ENCODE results near the gene TIPIN. TPM values are rescaled to one million over a fixed set of nuclear protein-coding genes. Genes with fewer than 3 reads are reported as not detected.

TIPIN gene
- total RNA-seq, 1 experiment from 2014 or later = 22.2 TPM

DNA sequence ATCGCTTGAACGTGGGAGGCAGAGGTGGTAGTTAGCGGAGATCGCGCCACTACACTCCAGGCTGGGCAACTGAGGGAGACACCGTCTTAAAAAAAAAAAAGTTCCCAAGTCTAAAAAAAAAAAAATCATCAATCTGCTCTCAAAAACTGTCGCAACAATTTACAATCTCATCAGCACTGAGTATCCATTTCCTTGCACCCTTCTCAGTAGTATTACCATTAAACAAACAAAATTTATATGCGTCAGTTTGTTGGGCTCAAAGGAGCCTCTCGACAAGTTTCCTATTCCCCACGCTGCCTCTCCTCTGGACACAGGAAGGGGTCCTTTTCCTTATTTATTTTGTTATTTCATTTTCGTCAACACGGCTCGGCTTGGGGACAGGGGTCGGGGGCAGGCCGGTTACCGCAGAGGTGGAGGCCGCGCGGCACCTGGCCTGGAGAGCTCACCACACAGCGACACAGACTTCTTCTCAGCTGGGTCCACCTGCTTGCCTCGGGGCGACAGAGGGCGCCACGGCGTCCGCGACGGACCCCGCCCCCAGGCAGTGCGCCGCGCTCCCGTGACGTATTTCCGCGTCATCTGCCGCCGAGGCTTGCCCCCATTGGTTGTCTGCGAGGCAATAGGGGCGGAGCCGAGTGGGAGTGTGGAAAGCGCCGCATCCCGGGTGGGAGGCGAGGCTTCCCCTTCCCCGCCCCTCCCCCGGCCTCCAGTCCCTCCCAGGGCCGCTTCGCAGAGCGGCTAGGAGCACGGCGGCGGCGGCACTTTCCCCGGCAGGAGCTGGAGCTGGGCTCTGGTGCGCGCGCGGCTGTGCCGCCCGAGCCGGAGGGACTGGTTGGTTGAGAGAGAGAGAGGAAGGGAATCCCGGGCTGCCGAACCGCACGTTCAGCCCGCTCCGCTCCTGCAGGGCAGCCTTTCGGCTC lies 30.0 kb upstream of the TIPIN start, which contains the start of gene MAP2K1 (continued):
- TF ChIP-seq, protein P1, sequence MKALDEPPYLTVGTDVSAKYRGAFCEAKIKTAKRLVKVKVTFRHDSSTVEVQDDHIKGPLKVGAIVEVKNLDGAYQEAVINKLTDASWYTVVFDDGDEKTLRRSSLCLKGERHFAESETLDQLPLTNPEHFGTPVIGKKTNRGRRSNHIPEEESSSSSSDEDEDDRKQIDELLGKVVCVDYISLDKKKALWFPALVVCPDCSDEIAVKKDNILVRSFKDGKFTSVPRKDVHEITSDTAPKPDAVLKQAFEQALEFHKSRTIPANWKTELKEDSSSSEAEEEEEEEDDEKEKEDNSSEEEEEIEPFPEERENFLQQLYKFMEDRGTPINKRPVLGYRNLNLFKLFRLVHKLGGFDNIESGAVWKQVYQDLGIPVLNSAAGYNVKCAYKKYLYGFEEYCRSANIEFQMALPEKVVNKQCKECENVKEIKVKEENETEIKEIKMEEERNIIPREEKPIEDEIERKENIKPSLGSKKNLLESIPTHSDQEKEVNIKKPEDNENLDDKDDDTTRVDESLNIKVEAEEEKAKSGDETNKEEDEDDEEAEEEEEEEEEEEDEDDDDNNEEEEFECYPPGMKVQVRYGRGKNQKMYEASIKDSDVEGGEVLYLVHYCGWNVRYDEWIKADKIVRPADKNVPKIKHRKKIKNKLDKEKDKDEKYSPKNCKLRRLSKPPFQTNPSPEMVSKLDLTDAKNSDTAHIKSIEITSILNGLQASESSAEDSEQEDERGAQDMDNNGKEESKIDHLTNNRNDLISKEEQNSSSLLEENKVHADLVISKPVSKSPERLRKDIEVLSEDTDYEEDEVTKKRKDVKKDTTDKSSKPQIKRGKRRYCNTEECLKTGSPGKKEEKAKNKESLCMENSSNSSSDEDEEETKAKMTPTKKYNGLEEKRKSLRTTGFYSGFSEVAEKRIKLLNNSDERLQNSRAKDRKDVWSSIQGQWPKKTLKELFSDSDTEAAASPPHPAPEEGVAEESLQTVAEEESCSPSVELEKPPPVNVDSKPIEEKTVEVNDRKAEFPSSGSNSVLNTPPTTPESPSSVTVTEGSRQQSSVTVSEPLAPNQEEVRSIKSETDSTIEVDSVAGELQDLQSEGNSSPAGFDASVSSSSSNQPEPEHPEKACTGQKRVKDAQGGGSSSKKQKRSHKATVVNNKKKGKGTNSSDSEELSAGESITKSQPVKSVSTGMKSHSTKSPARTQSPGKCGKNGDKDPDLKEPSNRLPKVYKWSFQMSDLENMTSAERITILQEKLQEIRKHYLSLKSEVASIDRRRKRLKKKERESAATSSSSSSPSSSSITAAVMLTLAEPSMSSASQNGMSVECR (CRISPR knock-in tag; IDR thresholded peaks at IDR 0.05; ENCODE audit: borderline replicate concordance) = peak; percentile 85; the same call in 1 of the 2 replicates
- TF ChIP-seq, protein P2, sequence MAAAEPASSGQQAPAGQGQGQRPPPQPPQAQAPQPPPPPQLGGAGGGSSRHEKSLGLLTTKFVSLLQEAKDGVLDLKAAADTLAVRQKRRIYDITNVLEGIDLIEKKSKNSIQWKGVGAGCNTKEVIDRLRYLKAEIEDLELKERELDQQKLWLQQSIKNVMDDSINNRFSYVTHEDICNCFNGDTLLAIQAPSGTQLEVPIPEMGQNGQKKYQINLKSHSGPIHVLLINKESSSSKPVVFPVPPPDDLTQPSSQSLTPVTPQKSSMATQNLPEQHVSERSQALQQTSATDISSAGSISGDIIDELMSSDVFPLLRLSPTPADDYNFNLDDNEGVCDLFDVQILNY (CRISPR knock-in tag; IDR thresholded peaks at IDR 0.05) = no peak
- TF ChIP-seq, protein P3, sequence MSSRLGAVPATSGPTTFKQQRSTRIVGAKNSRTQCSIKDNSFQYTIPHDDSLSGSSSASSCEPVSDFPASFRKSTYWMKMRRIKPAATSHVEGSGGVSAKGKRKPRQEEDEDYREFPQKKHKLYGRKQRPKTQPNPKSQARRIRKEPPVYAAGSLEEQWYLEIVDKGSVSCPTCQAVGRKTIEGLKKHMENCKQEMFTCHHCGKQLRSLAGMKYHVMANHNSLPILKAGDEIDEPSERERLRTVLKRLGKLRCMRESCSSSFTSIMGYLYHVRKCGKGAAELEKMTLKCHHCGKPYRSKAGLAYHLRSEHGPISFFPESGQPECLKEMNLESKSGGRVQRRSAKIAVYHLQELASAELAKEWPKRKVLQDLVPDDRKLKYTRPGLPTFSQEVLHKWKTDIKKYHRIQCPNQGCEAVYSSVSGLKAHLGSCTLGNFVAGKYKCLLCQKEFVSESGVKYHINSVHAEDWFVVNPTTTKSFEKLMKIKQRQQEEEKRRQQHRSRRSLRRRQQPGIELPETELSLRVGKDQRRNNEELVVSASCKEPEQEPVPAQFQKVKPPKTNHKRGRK (CRISPR knock-in tag; IDR thresholded peaks at IDR 0.05; ENCODE audit: borderline replicate concordance) = no peak
- TF ChIP-seq IRF2 (CRISPR knock-in tag; IDR thresholded peaks at IDR 0.05; ENCODE audit: borderline replicate concordance, low read depth) (no peak), NFATC4 (CRISPR knock-in tag; IDR thresholded peaks at IDR 0.05) (no peak), ZNF138 (CRISPR knock-in tag; conservative IDR thresholded peaks at IDR 0.05) (no peak), SOX15 (CRISPR knock-in tag; IDR thresholded peaks at IDR 0.05) (no peak), MYBL2 (CRISPR knock-in tag; IDR thresholded peaks at IDR 0.05) (peak; percentile 75; the same call in 1 of the 2 replicates), GRHL2 (CRISPR knock-in tag; IDR thresholded peaks at IDR 0.05; ENCODE audit: insufficient replicate concordance, severe bottlenecking) (no peak), SMAD4 (CRISPR knock-in tag; IDR thresholded peaks at IDR 0.05) (no peak), GABPB1 (CRISPR knock-in tag; IDR thresholded peaks at IDR 0.05) (peak; percentile 79), ETV6 (CRISPR knock-in tag; IDR thresholded peaks at IDR 0.05) (peak; percentile 61; the same call in 1 of the 2 replicates)
- TF ChIP-seq, protein P4, sequence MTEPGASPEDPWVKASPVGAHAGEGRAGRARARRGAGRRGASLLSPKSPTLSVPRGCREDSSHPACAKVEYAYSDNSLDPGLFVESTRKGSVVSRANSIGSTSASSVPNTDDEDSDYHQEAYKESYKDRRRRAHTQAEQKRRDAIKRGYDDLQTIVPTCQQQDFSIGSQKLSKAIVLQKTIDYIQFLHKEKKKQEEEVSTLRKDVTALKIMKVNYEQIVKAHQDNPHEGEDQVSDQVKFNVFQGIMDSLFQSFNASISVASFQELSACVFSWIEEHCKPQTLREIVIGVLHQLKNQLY (CRISPR knock-in tag; IDR thresholded peaks at IDR 0.05) = no peak
- TF ChIP-seq, protein P5, sequence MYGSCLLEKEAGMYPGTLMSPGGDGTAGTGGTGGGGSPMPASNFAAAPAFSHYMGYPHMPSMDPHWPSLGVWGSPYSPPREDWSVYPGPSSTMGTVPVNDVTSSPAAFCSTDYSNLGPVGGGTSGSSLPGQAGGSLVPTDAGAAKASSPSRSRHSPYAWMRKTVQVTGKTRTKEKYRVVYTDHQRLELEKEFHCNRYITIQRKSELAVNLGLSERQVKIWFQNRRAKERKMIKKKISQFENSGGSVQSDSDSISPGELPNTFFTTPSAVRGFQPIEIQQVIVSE (CRISPR knock-in tag; IDR thresholded peaks at IDR 0.05; ENCODE audit: borderline replicate concordance) = no peak
- TF ChIP-seq, protein P6, sequence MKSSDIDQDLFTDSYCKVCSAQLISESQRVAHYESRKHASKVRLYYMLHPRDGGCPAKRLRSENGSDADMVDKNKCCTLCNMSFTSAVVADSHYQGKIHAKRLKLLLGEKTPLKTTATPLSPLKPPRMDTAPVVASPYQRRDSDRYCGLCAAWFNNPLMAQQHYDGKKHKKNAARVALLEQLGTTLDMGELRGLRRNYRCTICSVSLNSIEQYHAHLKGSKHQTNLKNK (CRISPR knock-in tag; IDR thresholded peaks at IDR 0.05) = no peak
- TF ChIP-seq, protein P7, sequence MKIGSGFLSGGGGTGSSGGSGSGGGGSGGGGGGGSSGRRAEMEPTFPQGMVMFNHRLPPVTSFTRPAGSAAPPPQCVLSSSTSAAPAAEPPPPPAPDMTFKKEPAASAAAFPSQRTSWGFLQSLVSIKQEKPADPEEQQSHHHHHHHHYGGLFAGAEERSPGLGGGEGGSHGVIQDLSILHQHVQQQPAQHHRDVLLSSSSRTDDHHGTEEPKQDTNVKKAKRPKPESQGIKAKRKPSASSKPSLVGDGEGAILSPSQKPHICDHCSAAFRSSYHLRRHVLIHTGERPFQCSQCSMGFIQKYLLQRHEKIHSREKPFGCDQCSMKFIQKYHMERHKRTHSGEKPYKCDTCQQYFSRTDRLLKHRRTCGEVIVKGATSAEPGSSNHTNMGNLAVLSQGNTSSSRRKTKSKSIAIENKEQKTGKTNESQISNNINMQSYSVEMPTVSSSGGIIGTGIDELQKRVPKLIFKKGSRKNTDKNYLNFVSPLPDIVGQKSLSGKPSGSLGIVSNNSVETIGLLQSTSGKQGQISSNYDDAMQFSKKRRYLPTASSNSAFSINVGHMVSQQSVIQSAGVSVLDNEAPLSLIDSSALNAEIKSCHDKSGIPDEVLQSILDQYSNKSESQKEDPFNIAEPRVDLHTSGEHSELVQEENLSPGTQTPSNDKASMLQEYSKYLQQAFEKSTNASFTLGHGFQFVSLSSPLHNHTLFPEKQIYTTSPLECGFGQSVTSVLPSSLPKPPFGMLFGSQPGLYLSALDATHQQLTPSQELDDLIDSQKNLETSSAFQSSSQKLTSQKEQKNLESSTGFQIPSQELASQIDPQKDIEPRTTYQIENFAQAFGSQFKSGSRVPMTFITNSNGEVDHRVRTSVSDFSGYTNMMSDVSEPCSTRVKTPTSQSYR (CRISPR knock-in tag; IDR thresholded peaks at IDR 0.05) = peak; percentile 86; the same call in 1 of the 2 replicates
- TF ChIP-seq, protein P8, sequence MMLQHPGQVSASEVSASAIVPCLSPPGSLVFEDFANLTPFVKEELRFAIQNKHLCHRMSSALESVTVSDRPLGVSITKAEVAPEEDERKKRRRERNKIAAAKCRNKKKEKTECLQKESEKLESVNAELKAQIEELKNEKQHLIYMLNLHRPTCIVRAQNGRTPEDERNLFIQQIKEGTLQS (CRISPR knock-in tag; conservative IDR thresholded peaks at IDR 0.05) = no peak
- TF ChIP-seq, protein P9, sequence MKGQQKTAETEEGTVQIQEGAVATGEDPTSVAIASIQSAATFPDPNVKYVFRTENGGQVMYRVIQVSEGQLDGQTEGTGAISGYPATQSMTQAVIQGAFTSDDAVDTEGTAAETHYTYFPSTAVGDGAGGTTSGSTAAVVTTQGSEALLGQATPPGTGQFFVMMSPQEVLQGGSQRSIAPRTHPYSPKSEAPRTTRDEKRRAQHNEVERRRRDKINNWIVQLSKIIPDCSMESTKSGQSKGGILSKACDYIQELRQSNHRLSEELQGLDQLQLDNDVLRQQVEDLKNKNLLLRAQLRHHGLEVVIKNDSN (CRISPR knock-in tag; IDR thresholded peaks at IDR 0.05) = peak; percentile 93
- TF ChIP-seq, protein P10, sequence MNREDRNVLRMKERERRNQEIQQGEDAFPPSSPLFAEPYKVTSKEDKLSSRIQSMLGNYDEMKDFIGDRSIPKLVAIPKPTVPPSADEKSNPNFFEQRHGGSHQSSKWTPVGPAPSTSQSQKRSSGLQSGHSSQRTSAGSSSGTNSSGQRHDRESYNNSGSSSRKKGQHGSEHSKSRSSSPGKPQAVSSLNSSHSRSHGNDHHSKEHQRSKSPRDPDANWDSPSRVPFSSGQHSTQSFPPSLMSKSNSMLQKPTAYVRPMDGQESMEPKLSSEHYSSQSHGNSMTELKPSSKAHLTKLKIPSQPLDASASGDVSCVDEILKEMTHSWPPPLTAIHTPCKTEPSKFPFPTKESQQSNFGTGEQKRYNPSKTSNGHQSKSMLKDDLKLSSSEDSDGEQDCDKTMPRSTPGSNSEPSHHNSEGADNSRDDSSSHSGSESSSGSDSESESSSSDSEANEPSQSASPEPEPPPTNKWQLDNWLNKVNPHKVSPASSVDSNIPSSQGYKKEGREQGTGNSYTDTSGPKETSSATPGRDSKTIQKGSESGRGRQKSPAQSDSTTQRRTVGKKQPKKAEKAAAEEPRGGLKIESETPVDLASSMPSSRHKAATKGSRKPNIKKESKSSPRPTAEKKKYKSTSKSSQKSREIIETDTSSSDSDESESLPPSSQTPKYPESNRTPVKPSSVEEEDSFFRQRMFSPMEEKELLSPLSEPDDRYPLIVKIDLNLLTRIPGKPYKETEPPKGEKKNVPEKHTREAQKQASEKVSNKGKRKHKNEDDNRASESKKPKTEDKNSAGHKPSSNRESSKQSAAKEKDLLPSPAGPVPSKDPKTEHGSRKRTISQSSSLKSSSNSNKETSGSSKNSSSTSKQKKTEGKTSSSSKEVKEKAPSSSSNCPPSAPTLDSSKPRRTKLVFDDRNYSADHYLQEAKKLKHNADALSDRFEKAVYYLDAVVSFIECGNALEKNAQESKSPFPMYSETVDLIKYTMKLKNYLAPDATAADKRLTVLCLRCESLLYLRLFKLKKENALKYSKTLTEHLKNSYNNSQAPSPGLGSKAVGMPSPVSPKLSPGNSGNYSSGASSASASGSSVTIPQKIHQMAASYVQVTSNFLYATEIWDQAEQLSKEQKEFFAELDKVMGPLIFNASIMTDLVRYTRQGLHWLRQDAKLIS (CRISPR knock-in tag; IDR thresholded peaks at IDR 0.05; ENCODE audit: borderline replicate concordance) = no peak
